Ovary (tissue), 3 donors: ENCODE measurements around the gene MORC4.

ENCODE experiments used
- CTCF ChIP-seq, 3 donors: fragments of 450-650 bp in 2 of 3; fragments of 200-600 bp in 1 of 3; IDR thresholded peaks; one replicate each; pipeline versions ENCODE4 v1.5.1 to v1.8.0; 2016 to 2022; ENCODE audit warnings: antibody characterized with exemption in 3 of 3, mild to moderate bottlenecking in 1 of 3
- EP300 ChIP-seq: sonication (generic); formaldehyde crosslinking; IDR thresholded peaks from one replicate; pipeline ENCODE4 v1.6.1; 2017; ENCODE audit warnings: antibody characterized with exemption
- POLR2A ChIP-seq: fragments of 450-650 bp; IDR thresholded peaks from one replicate; pipeline ENCODE4 v1.6.1; 2017; ENCODE audit warnings: antibody characterized with exemption, mild to moderate bottlenecking, moderate library complexity
- donor health status: DM: no; HTN: no; CAD: no.

DNA sequence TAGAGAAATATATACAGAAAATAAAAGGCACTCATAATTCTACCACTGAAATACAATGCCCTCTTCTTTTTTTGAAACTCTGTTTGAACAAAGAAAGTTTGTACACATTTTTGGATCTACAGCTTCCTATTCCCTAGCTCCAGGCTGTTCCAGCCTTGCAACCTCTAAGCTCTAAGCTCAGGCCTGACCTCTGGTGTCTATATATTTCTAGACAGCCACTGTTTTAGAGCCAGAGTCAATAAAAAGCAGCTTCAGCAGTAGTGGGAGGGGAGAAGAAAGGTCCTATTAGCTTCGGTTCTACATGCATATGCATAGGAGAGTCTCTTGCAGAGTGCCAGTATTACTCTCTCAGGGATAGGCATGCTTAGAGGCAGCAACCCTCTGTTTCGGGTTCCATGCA lies 40.1 kb downstream of the MORC4 start:
- TF ChIP-seq CTCF (IDR thresholded peaks at IDR 0.05) (no peak), POLR2A (no peak), EP300 (no peak)
